HEK293 (cell line): ENCODE results near the gene C16orf95.

ENCODE experiments used
- BCL11A ChIP-seq: fragments of 450-650 bp; formaldehyde crosslinking; IDR thresholded peaks from 2 replicates; pipeline ENCODE4 v1.5.1; 2016; ENCODE audit warnings: low read depth, missing biosample characterization, missing genetic modification characterization
- GLI2 ChIP-seq: fragments of 450-650 bp; formaldehyde crosslinking; IDR thresholded peaks from 2 replicates; pipeline ENCODE4; 2017; ENCODE audit warnings: missing biosample characterization, missing genetic modification characterization, low read depth, borderline replicate concordance
- REPIN1 ChIP-seq: fragments of 450-650 bp; formaldehyde crosslinking; IDR thresholded peaks from 2 replicates; pipeline ENCODE4 v1.5.1; 2017; ENCODE audit warnings: missing biosample characterization, missing genetic modification characterization, low read depth
- SETDB1 ChIP-seq: IDR thresholded peaks from one replicate; pipeline ENCODE4 v1.6.1; 2017; ENCODE audit warnings: mild to moderate bottlenecking, low read length, moderate library complexity, mixed read lengths; ENCODE audit not compliant: insufficient read length
- YY1 ChIP-seq: fragments of 450-650 bp; formaldehyde crosslinking; IDR thresholded peaks from 2 replicates; pipeline ENCODE4 v1.5.1; 2018; ENCODE audit warnings: missing biosample characterization, missing genetic modification characterization
- ZFP41 ChIP-seq: fragments of 450-650 bp; formaldehyde crosslinking; IDR thresholded peaks from 2 replicates; pipeline ENCODE4 v1.5.1; 2016; ENCODE audit warnings: missing biosample characterization, missing genetic modification characterization, borderline replicate concordance
- ZNF138 ChIP-seq: fragments of 450-650 bp; formaldehyde crosslinking; IDR thresholded peaks from 2 replicates; pipeline ENCODE4 v1.5.1; 2016; ENCODE audit warnings: missing biosample characterization, missing genetic modification characterization, borderline replicate concordance
- ZNF239 ChIP-seq: fragments of 450-650 bp; formaldehyde crosslinking; IDR thresholded peaks from 2 replicates; pipeline ENCODE4 v1.5.1; 2016; ENCODE audit warnings: missing biosample characterization, missing genetic modification characterization
- ZNF621 ChIP-seq: fragments of 450-650 bp; formaldehyde crosslinking; IDR thresholded peaks from 2 replicates; pipeline ENCODE4 v1.5.1; 2017; ENCODE audit warnings: missing biosample characterization, missing genetic modification characterization
- ZNF670 ChIP-seq: fragments of 450-650 bp; formaldehyde crosslinking; IDR thresholded peaks from 2 replicates; pipeline ENCODE4 v1.5.1; 2016; ENCODE audit warnings: missing biosample characterization, missing genetic modification characterization, low read depth
- TF ChIP-seq, protein P1 (sequence below): fragments of 450-650 bp; formaldehyde crosslinking; IDR thresholded peaks from 2 replicates; pipeline ENCODE4 v1.5.1; 2017; ENCODE audit warnings: missing biosample characterization, missing genetic modification characterization
- TF ChIP-seq, protein P2 (sequence below): fragments of 450-650 bp; formaldehyde crosslinking; IDR thresholded peaks from 2 replicates; pipeline ENCODE4 v1.5.1; 2016; ENCODE audit warnings: missing biosample characterization, missing genetic modification characterization
- TF ChIP-seq, protein P3 (sequence below): fragments of 450-650 bp; formaldehyde crosslinking; IDR thresholded peaks from 2 replicates; pipeline ENCODE4 v1.5.1; 2016; ENCODE audit warnings: missing biosample characterization, missing genetic modification characterization
- TF ChIP-seq, protein P4 (sequence below): fragments of 450-650 bp; formaldehyde crosslinking; IDR thresholded peaks from 2 replicates; pipeline ENCODE4 v1.5.1; 2016; ENCODE audit warnings: missing biosample characterization, missing genetic modification characterization

DNA sequence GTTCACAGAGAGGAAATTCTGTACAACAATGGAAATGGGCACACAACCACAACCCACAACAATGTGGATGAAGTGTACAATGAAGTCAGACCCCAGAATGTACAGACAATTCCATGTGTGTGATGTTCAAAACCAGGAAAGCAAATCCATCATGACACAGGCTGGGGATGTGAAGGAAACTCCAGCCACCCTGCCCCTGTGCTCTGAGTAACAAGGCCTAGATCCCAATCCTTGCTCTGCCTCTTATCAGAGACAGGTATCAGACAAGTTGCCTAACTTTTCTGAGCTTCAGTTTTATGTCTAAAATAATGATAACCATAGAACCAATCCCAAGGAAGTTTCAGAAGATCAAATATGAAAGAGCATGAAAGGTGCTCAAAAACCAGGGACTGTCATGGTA, 1.8 kb upstream of the C16orf95 start:
- TF ChIP-seq, protein P1, sequence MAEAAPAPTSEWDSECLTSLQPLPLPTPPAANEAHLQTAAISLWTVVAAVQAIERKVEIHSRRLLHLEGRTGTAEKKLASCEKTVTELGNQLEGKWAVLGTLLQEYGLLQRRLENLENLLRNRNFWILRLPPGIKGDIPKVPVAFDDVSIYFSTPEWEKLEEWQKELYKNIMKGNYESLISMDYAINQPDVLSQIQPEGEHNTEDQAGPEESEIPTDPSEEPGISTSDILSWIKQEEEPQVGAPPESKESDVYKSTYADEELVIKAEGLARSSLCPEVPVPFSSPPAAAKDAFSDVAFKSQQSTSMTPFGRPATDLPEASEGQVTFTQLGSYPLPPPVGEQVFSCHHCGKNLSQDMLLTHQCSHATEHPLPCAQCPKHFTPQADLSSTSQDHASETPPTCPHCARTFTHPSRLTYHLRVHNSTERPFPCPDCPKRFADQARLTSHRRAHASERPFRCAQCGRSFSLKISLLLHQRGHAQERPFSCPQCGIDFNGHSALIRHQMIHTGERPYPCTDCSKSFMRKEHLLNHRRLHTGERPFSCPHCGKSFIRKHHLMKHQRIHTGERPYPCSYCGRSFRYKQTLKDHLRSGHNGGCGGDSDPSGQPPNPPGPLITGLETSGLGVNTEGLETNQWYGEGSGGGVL (tag by site-specific recombination) = no peak
- no peak for TF ChIP-seq BCL11A
- no peak for TF ChIP-seq SETDB1
- TF ChIP-seq GLI2 (tag by site-specific recombination) = no peak
- TF ChIP-seq, protein P2, sequence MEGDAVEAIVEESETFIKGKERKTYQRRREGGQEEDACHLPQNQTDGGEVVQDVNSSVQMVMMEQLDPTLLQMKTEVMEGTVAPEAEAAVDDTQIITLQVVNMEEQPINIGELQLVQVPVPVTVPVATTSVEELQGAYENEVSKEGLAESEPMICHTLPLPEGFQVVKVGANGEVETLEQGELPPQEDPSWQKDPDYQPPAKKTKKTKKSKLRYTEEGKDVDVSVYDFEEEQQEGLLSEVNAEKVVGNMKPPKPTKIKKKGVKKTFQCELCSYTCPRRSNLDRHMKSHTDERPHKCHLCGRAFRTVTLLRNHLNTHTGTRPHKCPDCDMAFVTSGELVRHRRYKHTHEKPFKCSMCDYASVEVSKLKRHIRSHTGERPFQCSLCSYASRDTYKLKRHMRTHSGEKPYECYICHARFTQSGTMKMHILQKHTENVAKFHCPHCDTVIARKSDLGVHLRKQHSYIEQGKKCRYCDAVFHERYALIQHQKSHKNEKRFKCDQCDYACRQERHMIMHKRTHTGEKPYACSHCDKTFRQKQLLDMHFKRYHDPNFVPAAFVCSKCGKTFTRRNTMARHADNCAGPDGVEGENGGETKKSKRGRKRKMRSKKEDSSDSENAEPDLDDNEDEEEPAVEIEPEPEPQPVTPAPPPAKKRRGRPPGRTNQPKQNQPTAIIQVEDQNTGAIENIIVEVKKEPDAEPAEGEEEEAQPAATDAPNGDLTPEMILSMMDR (tag by site-specific recombination) = no peak
- TF ChIP-seq ZNF239 = no peak
- no peak for TF ChIP-seq REPIN1 (tag by site-specific recombination)
- TF ChIP-seq ZNF138 (tag by site-specific recombination) = no peak
- TF ChIP-seq, protein P3, sequence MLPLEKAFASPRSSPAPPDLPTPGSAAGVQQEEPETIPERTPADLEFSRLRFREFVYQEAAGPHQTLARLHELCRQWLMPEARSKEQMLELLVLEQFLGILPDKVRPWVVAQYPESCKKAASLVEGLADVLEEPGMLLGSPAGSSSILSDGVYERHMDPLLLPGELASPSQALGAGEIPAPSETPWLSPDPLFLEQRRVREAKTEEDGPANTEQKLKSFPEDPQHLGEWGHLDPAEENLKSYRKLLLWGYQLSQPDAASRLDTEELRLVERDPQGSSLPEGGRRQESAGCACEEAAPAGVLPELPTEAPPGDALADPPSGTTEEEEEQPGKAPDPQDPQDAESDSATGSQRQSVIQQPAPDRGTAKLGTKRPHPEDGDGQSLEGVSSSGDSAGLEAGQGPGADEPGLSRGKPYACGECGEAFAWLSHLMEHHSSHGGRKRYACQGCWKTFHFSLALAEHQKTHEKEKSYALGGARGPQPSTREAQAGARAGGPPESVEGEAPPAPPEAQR (tag by site-specific recombination) = no peak
- TF ChIP-seq ZNF621 (tag by site-specific recombination) = no peak
- TF ChIP-seq YY1 (tag by site-specific recombination) = no peak
- TF ChIP-seq ZNF670 (tag by site-specific recombination) = no peak
- TF ChIP-seq, protein P4, sequence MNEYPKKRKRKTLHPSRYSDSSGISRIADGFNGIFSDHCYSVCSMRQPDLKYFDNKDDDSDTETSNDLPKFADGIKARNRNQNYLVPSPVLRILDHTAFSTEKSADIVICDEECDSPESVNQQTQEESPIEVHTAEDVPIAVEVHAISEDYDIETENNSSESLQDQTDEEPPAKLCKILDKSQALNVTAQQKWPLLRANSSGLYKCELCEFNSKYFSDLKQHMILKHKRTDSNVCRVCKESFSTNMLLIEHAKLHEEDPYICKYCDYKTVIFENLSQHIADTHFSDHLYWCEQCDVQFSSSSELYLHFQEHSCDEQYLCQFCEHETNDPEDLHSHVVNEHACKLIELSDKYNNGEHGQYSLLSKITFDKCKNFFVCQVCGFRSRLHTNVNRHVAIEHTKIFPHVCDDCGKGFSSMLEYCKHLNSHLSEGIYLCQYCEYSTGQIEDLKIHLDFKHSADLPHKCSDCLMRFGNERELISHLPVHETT (tag by site-specific recombination) = no peak
- TF ChIP-seq ZFP41 (tag by site-specific recombination) = no peak
